ENCODE results near the gene HNRNPH1.
A peak's percentile ranks its signal among the peaks of the same experiment; 100 is the strongest.

Gene HNRNPH1

GRCh38 chr5:179614745-179615144 lies 8.7 kb downstream of the HNRNPH1 start:
- Histone ChIP-seq H3K9ac (ENCODE audit: low read depth, low read length, poor library complexity, severe bottlenecking) (no peak overlapping the region), H3K79me2 (ENCODE audit: insufficient read depth, low read length) (peaks cover 70% of the 10 kb centered on the region), H3K9me2 (replicated peaks; ENCODE audit: low read depth, low read length) (no peaks in the 10 kb centered on the region), H3K9me3 (ENCODE audit: insufficient read depth, low read depth, low read length) (no peaks in the 10 kb centered on the region), H3K27me3 (ENCODE audit: insufficient read depth, low read length, poor library complexity, severe bottlenecking) (no peaks in the 10 kb centered on the region), H3K4me3 (ENCODE audit: low read length, poor library complexity, severe bottlenecking) (no peak overlapping the region), H2AFZ (ENCODE audit: low read length) (no peak overlapping the region), H3K4me2 (ENCODE audit: low read depth, low read length, poor library complexity, severe bottlenecking) (peak overlapping the region; percentile 31), H4K20me1 (ENCODE audit: insufficient read depth, low read length, poor library complexity, severe bottlenecking) (peaks cover 68% of the 10 kb centered on the region), H3K36me3 (ENCODE audit: insufficient read depth, low read length) (peaks cover 92% of the 10 kb centered on the region), H3K4me1 (ENCODE audit: insufficient read depth, low read length, poor library complexity, severe bottlenecking) (peaks cover 26% of the 10 kb centered on the region), H3F3A (ENCODE audit: low read depth) (no peaks in the 10 kb centered on the region)
- no peak for TF ChIP-seq EZH2phosphoT487 (IDR thresholded peaks at IDR 0.05; ENCODE audit: borderline replicate concordance)
- TF ChIP-seq, protein P1, sequence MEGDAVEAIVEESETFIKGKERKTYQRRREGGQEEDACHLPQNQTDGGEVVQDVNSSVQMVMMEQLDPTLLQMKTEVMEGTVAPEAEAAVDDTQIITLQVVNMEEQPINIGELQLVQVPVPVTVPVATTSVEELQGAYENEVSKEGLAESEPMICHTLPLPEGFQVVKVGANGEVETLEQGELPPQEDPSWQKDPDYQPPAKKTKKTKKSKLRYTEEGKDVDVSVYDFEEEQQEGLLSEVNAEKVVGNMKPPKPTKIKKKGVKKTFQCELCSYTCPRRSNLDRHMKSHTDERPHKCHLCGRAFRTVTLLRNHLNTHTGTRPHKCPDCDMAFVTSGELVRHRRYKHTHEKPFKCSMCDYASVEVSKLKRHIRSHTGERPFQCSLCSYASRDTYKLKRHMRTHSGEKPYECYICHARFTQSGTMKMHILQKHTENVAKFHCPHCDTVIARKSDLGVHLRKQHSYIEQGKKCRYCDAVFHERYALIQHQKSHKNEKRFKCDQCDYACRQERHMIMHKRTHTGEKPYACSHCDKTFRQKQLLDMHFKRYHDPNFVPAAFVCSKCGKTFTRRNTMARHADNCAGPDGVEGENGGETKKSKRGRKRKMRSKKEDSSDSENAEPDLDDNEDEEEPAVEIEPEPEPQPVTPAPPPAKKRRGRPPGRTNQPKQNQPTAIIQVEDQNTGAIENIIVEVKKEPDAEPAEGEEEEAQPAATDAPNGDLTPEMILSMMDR (conservative IDR thresholded peaks at IDR 0.05; ENCODE audit: low read length) = no peak

DNA sequence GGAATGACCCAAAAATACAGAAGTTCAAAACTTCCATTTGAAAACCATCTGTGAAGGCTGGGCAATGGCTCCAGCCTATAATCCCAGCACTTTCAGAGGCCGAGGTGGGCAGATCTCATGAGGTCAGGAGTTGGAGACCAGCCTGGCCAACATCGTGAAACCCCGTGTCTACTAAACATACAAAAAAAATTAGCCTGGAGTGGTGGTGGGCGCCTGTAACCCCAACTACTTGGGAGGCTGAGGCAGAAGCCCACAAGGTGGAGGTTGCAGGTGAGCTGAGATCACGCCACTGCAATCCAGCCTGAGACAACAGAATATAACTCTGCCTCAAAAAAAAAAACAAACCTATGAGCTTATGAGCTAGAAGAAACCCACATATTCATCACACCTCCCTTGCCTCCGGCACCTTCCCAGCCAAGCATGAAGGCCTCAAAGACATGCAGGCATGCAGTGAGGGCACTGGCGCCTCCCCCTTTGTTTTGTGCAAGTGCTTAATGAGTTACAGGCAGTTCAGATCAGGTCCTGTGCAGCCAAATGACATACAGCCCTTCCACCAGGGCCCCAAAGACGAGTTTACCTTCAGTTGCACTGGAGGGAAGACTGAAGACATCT lies 9.9 kb downstream of the HNRNPH1 start:
- Histone ChIP-seq H3F3A (ENCODE audit: low read depth) (no peaks in the 10 kb centered on the region), H4K20me1 (ENCODE audit: insufficient read depth, low read length, poor library complexity, severe bottlenecking) (peaks cover 56% of the 10 kb centered on the region), H3K36me3 (ENCODE audit: insufficient read depth, low read length) (peaks cover 83% of the 10 kb centered on the region), H3K4me3 (ENCODE audit: low read length, poor library complexity, severe bottlenecking) (no peak overlapping the region), H3K9me3 (ENCODE audit: insufficient read depth, low read depth, low read length) (no peaks in the 10 kb centered on the region), H3K79me2 (ENCODE audit: insufficient read depth, low read length) (peaks cover 58% of the 10 kb centered on the region), H3K9me2 (replicated peaks; ENCODE audit: low read depth, low read length) (no peaks in the 10 kb centered on the region), H3K4me2 (ENCODE audit: low read depth, low read length, poor library complexity, severe bottlenecking) (no peak overlapping the region), H3K9ac (ENCODE audit: low read depth, low read length, poor library complexity, severe bottlenecking) (no peak overlapping the region), H2AFZ (ENCODE audit: low read length) (no peak overlapping the region), H3K4me1 (ENCODE audit: insufficient read depth, low read length, poor library complexity, severe bottlenecking) (peaks cover 20% of the 10 kb centered on the region), H3K27me3 (ENCODE audit: insufficient read depth, low read length, poor library complexity, severe bottlenecking) (no peaks in the 10 kb centered on the region)
- TF ChIP-seq, protein P1 (conservative IDR thresholded peaks at IDR 0.05; ENCODE audit: low read length) = no peak
- TF ChIP-seq EZH2phosphoT487 (IDR thresholded peaks at IDR 0.05; ENCODE audit: borderline replicate concordance) = no peak

- Histone ChIP-seq H3K4me3 (ENCODE audit: low read length, poor library complexity, severe bottlenecking) (no peak overlapping the region), H3F3A (ENCODE audit: low read depth) (no peaks in the 10 kb centered on the region), H3K4me1 (ENCODE audit: insufficient read depth, low read length, poor library complexity, severe bottlenecking) (peaks cover 13% of the 10 kb centered on the region), H2AFZ (ENCODE audit: low read length) (no peak overlapping the region), H3K9me3 (ENCODE audit: insufficient read depth, low read depth, low read length) (no peaks in the 10 kb centered on the region), H3K36me3 (ENCODE audit: insufficient read depth, low read length) (peaks cover 76% of the 10 kb centered on the region), H3K9ac (ENCODE audit: low read depth, low read length, poor library complexity, severe bottlenecking) (no peak overlapping the region), H3K9me2 (replicated peaks; ENCODE audit: low read depth, low read length) (no peaks in the 10 kb centered on the region), H4K20me1 (ENCODE audit: insufficient read depth, low read length, poor library complexity, severe bottlenecking) (peaks cover 49% of the 10 kb centered on the region), H3K27me3 (ENCODE audit: insufficient read depth, low read length, poor library complexity, severe bottlenecking) (no peaks in the 10 kb centered on the region), H3K79me2 (ENCODE audit: insufficient read depth, low read length) (peaks cover 51% of the 10 kb centered on the region), H3K4me2 (ENCODE audit: low read depth, low read length, poor library complexity, severe bottlenecking) (no peak overlapping the region)
- TF ChIP-seq EZH2phosphoT487 (IDR thresholded peaks at IDR 0.05; ENCODE audit: borderline replicate concordance) = no peak
- TF ChIP-seq, protein P1 (conservative IDR thresholded peaks at IDR 0.05; ENCODE audit: low read length) = no peak
Observed at GRCh38 chr5:179612577-179613459, 10.7 kb downstream of the HNRNPH1 start.

All from Loucy (cell line).